ENCODE measurements around the gene HNRNPA2B1.

GRCh38 chr7:26191974-26192479, 8.5 kb downstream of the HNRNPA2B1 start:
- TF ChIP-seq CTCF (IDR thresholded peaks at IDR 0.05) = no peak
- TF ChIP-seq POLR2AphosphoS5 (IDR thresholded peaks at IDR 0.05) = no peak

Data from transverse colon (tissue), 4 donors.